Activated naive CD8-positive, alpha-beta T cell treated with anti-CD3 and anti-CD28 coated beads, Interleukin-2, amount 50 U/mL, for 16 hours (primary cell): ENCODE results near the gene MEGF11.

Source experiments
- DNase-seq: peaks from one replicate; pipeline ENCODE4 v3.0.0-alpha.2; 2020; ENCODE audit warnings: low read depth, low spot score

Gene MEGF11

DNA sequence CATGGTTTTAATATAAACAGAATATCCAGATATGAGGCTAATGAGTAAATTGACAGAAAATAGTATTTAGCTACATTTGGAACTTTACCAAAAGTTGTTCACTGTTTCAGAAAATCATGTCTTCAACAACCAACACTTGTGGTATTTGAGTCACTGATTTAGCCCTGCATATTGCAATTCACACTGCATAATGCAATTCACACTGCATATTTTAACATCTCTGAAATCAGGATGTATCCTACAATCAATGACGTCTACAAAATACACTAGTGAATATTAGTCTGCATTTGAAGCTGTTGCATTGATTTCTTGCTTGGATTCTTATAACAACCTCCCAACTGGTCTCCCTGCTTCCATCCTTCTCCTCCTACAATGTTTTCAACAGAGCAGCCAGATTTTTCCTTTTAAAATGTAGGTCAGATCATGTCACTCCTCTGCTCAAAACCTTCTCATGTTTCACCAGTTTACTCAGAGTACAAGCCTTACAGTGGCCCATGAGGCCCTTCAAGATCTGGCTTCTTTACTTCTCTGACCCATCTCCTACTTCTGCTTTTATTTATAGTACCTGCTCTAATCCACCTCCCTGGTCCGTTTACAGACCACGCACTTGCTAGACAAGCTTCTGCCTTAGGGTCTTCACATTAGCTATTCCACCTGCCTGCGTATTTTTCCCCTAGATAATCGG lies 395.7 kb downstream of the MEGF11 start:
- no peak for DNase-seq

DNA sequence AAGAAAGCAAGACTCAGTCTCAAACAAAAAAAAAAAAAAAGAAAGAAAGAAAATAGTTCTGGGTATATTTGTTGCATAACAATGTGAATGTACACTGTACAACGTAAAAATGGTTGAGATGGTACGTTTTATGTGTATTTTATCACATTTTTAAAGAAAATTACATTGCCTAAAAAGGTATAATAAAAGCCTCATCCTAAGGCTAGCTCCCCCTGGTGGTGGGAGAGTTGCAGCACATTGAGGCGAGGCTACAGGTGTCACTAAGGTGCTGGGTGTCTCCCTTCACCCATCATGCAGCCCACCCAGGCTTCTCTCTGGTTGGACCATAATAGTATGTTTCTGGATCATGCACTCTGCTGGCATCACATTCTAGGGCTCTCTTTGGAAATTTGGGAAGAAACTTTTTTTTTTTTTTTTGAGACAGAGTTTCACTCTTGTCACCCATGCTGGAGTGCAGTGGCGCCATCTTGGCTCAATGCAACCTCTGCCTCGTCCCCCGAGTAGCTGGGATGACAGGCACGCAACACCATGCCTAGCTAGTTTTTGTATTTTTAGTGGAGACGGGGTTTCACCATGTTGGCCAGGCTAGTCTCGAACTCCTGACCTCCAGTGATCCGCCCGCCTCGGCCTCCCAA lies 396.6 kb downstream of the MEGF11 start:
- peak; percentile 75 for DNase-seq

DNA sequence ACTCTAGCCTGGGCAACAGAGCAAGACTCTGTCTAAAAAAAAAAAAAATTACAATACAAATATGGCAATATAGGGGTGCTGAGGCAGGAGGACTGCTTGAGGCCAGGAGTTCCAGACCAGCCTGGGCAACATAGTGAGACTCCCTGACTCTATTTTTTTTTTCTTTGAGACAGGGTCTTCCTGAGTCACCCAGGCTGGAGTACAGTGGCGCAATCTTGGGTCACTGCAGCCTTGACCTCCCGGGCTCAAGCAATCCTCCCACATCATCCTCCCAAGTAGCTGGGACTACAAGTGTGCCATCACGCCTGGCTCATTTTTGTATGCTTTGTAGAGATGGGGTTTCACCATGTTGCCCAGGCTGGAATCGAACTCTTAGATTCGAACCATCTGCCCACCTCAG lies 401.6 kb downstream of the MEGF11 start:
- no peak for DNase-seq

DNA sequence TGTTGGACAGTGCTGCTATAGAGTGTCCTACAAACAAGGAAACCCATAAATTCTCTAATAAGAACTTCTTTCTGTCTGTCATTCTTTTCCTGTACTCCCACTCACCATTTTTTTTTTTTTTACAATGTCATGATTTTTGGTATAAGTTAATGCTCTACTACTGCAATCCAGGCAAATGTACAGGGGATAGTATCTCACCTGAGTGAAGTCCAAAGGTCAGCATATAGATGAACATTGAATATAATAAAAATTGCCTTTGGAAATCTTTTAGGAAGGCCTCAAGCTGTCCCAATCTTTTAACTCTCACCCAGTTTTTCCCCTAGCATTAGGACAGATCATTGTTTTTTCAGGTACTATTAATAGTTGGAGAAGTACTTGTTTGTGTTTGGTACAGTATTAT lies 405.6 kb downstream of the MEGF11 start:
- DNase-seq = no peak

DNA sequence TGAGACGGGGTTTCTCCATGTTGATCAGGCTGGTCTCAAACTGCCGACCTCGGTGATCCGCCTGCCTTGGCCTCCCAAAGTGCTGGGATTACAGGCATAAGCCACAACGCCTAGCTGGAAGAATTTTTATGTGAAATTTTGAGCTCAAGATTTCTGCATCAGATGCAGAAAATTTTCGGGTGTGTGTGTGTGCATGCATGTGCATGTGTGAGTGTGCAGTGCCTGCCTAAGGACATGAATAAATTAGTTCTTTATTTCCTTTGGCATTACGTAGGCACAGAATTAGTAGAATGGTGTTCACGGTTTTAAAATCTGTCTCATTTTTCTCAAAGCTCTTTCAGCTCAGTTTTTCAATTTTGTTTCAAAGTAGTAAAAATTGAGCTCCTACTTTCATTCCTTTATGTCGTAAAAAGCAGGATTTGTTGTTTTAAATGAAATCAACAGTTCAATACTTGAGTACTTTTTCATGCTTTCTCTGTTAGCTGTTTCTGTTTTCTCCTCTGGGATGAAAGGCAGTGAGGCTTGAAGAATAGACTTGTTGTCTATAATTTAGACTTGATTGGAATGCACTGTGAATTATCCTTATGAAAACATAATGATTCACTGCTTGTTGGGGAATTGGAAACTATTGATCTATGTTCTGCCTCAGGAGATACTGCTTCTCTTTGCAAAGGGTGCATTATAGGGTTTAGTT lies 407.6 kb downstream of the MEGF11 start:
- DNase-seq = no peak
